Esophagus squamous epithelium (tissue), 4 donors: ENCODE results near the gene HOXD4.

Source experiments
- CTCF ChIP-seq, 6 experiments: fragments of 450-650 bp in 4 of 6; fragments of 200-600 bp in 2 of 6; sonication (generic) in 2 of 6; IDR thresholded peaks; one replicate each; pipeline ENCODE4 v1.5.1; 2016 to 2019; ENCODE audit warnings: antibody characterized with exemption in 6 of 6, mild to moderate bottlenecking in 4 of 6, moderate library complexity in 4 of 6
- POLR2A ChIP-seq, 4 donors: fragments of 450-650 bp; IDR thresholded peaks; one replicate each; pipeline ENCODE4 v1.6.1; 2017; ENCODE audit warnings: antibody characterized with exemption in 4 of 4, mild to moderate bottlenecking in 4 of 4, moderate library complexity in 3 of 4

- TF ChIP-seq CTCF (IDR thresholded peaks at IDR 0.05) = no peak
- no peak for TF ChIP-seq POLR2A (IDR thresholded peaks at IDR 0.05)
Observed at GRCh38 chr2:176107731-176108181, 43.6 kb upstream of the HOXD4 start.
